GM23338 (cell line): ENCODE data around the gene FBXO11. TPM values are rescaled to one million over a fixed set of nuclear protein-coding genes. Genes with fewer than 3 reads are reported as not detected.
A peak's percentile ranks its signal among the peaks of the same experiment; 100 is the strongest.

Source experiments
- ATAC-seq: fragments of 200-7000 bp; cut with Tn5 transposase; 3 replicates; pipeline ENCODE4 v1.9.1; 2020
- DNase-seq: peaks from one replicate; pipeline ENCODE4 v3.0.0-alpha.2; 2015; ENCODE audit warnings: low spot score
- H2AFZ ChIP-seq: fragments of 200-600 bp; sonication (generic); 2 replicates; pipeline ENCODE4 v1.8.0; 2016; ENCODE audit warnings: antibody characterized with exemption, mild to moderate bottlenecking, moderate library complexity
- H3F3A ChIP-seq: fragments of 200-600 bp; sonication (generic); replicated peaks from 2 replicates; pipeline ENCODE4 v1.8.0; 2017; ENCODE audit warnings: antibody characterized with exemption, mixed run types, low read depth
- H3K27ac ChIP-seq: fragments of 200-600 bp; sonication (generic); 2 replicates; pipeline ENCODE4 v1.6.1; 2016; ENCODE audit warnings: low read depth
- H3K27me3 ChIP-seq: fragments of 200-600 bp; sonication (generic); 2 replicates; pipeline ENCODE4 v1.8.0; 2016; ENCODE audit warnings: mild to moderate bottlenecking, mixed run types, moderate library complexity; ENCODE audit not compliant: insufficient read depth
- H3K36me3 ChIP-seq: fragments of 200-600 bp; sonication (generic); 2 replicates; pipeline ENCODE4 v1.8.0; 2016; ENCODE audit warnings: mild to moderate bottlenecking; ENCODE audit not compliant: insufficient read depth
- H3K4me1 ChIP-seq: fragments of 200-600 bp; sonication (generic); 2 replicates; pipeline ENCODE4 v1.8.0; 2016; ENCODE audit warnings: mild to moderate bottlenecking, moderate library complexity; ENCODE audit not compliant: insufficient read depth
- H3K4me2 ChIP-seq: fragments of 200-600 bp; sonication (generic); 2 replicates; pipeline ENCODE4 v1.7.1; 2017; ENCODE audit warnings: mixed run types
- H3K4me3 ChIP-seq: fragments of 200-600 bp; sonication (generic); 2 replicates; pipeline ENCODE4 v1.6.1; 2016; ENCODE audit warnings: mixed run types
- H3K79me2 ChIP-seq: fragments of 200-600 bp; sonication (generic); replicated peaks from 2 replicates; pipeline ENCODE4 v1.8.0; 2017; ENCODE audit warnings: mild to moderate bottlenecking; ENCODE audit not compliant: insufficient read depth
- H3K9me2 ChIP-seq: fragments of 200-600 bp; sonication (generic); 2 replicates; pipeline ENCODE4 v1.8.0; 2017; ENCODE audit not compliant: insufficient read depth
- H4K20me1 ChIP-seq: fragments of 200-600 bp; sonication (generic); replicated peaks from 2 replicates; pipeline ENCODE4 v1.8.0; 2017; ENCODE audit warnings: mild to moderate bottlenecking; ENCODE audit not compliant: insufficient read depth
- H3K27ac Mint-ChIP-seq: 2 replicates; pipeline ENCODE4 v1.8.0; 2020; ENCODE audit warnings: inconsistent platforms, mild to moderate bottlenecking, moderate library complexity, mixed read lengths
- H3K27me3 Mint-ChIP-seq: 3 replicates; pipeline ENCODE4 v1.8.0; 2022; ENCODE audit warnings: low read depth, mild to moderate bottlenecking, moderate library complexity, mixed read lengths, inconsistent platforms; ENCODE audit not compliant: insufficient read depth, poor library complexity
- H3K36me3 Mint-ChIP-seq: 3 replicates; pipeline ENCODE4 v1.8.0; 2021; ENCODE audit warnings: low read depth, mild to moderate bottlenecking, inconsistent platforms, moderate library complexity, mixed read lengths
- H3K4me1 Mint-ChIP-seq: 3 replicates; pipeline ENCODE4 v1.8.0; 2020; ENCODE audit warnings: mild to moderate bottlenecking, inconsistent platforms, mixed read lengths
- H3K4me3 Mint-ChIP-seq: 3 replicates; pipeline ENCODE4 v1.8.0; 2021; ENCODE audit warnings: moderate library complexity, mild to moderate bottlenecking, inconsistent platforms, mixed read lengths
- H3K9me3 Mint-ChIP-seq: 3 replicates; pipeline ENCODE4 v1.8.0; 2020; ENCODE audit warnings: moderate library complexity, mild to moderate bottlenecking, inconsistent platforms, mixed read lengths
- CREB1 ChIP-seq: fragments of 250-450 bp; sonication (Bioruptor Pico); IDR thresholded peaks from 2 replicates; pipeline ENCODE4 v1.5.0; 2020; ENCODE audit warnings: low read depth, mild to moderate bottlenecking, moderate library complexity
- CTCF ChIP-seq, 2 experiments: fragments of 200-600 bp in 1 of 2; sonication (generic) in 1 of 2; conservative IDR thresholded peaks; 2 replicates each; pipeline versions ENCODE4 v1.5.1 to v1.6.1; 2016 to 2017; ENCODE audit warnings: antibody characterized with exemption in 2 of 2, low read depth in 2 of 2, mild to moderate bottlenecking in 2 of 2, moderate library complexity in 1 of 2
- ETS1 ChIP-seq: IDR thresholded peaks from 2 replicates; pipeline ENCODE4 v1.6.1; 2016; ENCODE audit warnings: antibody characterized with exemption
- EZH2phosphoT487 ChIP-seq: fragments of 200-600 bp; sonication (generic); IDR thresholded peaks from one replicate; pipeline ENCODE4 v1.8.1; 2018; ENCODE audit warnings: antibody characterized with exemption; ENCODE audit not compliant: unreplicated experiment
- JUNB ChIP-seq: IDR thresholded peaks from one replicate; pipeline ENCODE4 v1.6.1; 2016; ENCODE audit warnings: antibody characterized with exemption; ENCODE audit not compliant: unreplicated experiment
- NANOG ChIP-seq: IDR thresholded peaks from 2 replicates; pipeline ENCODE4 v1.6.1; 2016; ENCODE audit warnings: antibody characterized with exemption, borderline replicate concordance
- POLR2AphosphoS5 ChIP-seq: IDR thresholded peaks from 2 replicates; pipeline ENCODE4 v1.6.1; 2016; ENCODE audit warnings: antibody characterized with exemption, low read depth
- REST ChIP-seq: IDR thresholded peaks from one replicate; pipeline ENCODE4 v1.6.1; 2018; ENCODE audit warnings: antibody characterized with exemption; ENCODE audit not compliant: unreplicated experiment
- STAT1 ChIP-seq: IDR thresholded peaks from one replicate; pipeline ENCODE4 v1.6.1; 2016; ENCODE audit warnings: antibody characterized with exemption; ENCODE audit not compliant: unreplicated experiment
- ZNF114 ChIP-seq: fragments of 250-450 bp; sonication (Bioruptor Pico); IDR thresholded peaks from 2 replicates; pipeline ENCODE4 v1.5.0; 2020; ENCODE audit warnings: mild to moderate bottlenecking, moderate library complexity
- ZNF331 ChIP-seq: fragments of 250-450 bp; sonication (Bioruptor Pico); IDR thresholded peaks from 2 replicates; pipeline ENCODE4 v1.5.0; 2020; ENCODE audit warnings: low read depth, mild to moderate bottlenecking, moderate library complexity
- polyA plus RNA-seq: library from polyadenylated mRNA; unstranded; fragments of >200 nt; fragmentation: Nextera tagmentation; extraction: Ambion mirVana; gene quantifications from 2 replicates; pipeline ENCODE4 v1.2.1, GENCODE V29; 2016
- total RNA-seq: library from RNA; depleted of rRNA; stranded (reverse); fragments of >200 nt; shearing (Covaris generic); gene quantifications from 2 replicates; pipeline ENCODE4 v1.2.3, GENCODE V29; 2014

Gene FBXO11
- total and polyA plus RNA-seq, 2 experiments from 2014 or later: 21.5 to 52.7 TPM

GRCh38 chr2:47908682-47909081 is 2.4 kb upstream of the FBXO11 start (continued):
- TF ChIP-seq ZNF331 (CRISPR knock-in tag): no peak
- no peak for TF ChIP-seq STAT1
- TF ChIP-seq CREB1 (CRISPR knock-in tag): no peak
- TF ChIP-seq REST: no peak
- TF ChIP-seq EZH2phosphoT487: no peak
- TF ChIP-seq JUNB: no peak
- no peak for TF ChIP-seq ZNF114 (CRISPR knock-in tag)

- Histone ChIP-seq H2AFZ (peak overlapping the region; percentile 16; the same call in 1 of the 2 replicates), H3K4me3 (peak overlapping the region; percentile 47), H4K20me1 (peaks cover 17% of the 10 kb centered on the region), H3K27me3 (no peaks in the 10 kb centered on the region), H3K36me3 (no peaks in the 10 kb centered on the region), H3F3A (no peaks in the 10 kb centered on the region), H3K79me2 (peaks cover 29% of the 10 kb centered on the region), H3K27ac (peak overlapping the region; percentile 80), H3K9me2 (no peaks in the 10 kb centered on the region), H3K4me1 (peaks cover 9% of the 10 kb centered on the region), H3K4me2 (peak overlapping the region; percentile 66)
- Mint-ChIP-seq H3K27ac (peak overlapping the region; percentile 95), H3K9me3 (no peaks in the 10 kb centered on the region; the same call in 2 of the 3 replicates), H3K4me1 (peaks cover 17% of the 10 kb centered on the region), H3K4me3 (peak overlapping the region; percentile 83), H3K36me3 (peaks cover 2% of the 10 kb centered on the region; the same call in 1 of the 3 replicates), H3K27me3 (peaks cover 15% of the 10 kb centered on the region)
- DNase-seq (peak; percentile 63), ATAC-seq (peak; percentile 42)
- peak in 1 of 2 experiments; percentile 54; a peak in 3 of 4 replicates for TF ChIP-seq CTCF (conservative IDR thresholded peaks at IDR 0.05; ENCODE audit: low read depth in 2 of 2)
- TF ChIP-seq JUNB: peak; percentile 65
- TF ChIP-seq NANOG: no peak
- TF ChIP-seq ZNF114 (CRISPR knock-in tag): no peak
- 0 out of 2 replicates have a peak, but pooled peaks have one; percentile 18 for TF ChIP-seq POLR2AphosphoS5
- no peak for TF ChIP-seq CREB1 (CRISPR knock-in tag)
- no peak for TF ChIP-seq ETS1
Measured at GRCh38 chr2:47907039-47907781, 912 bp upstream of the FBXO11 start.
